ENCODE results near the gene DNAAF2.

DNAAF2 gene

GRCh38 chr14:49584058-49584457, 51.0 kb downstream of the DNAAF2 start:
- no peak for DNase-seq (ENCODE audit: low read depth in 2 of 2)

GRCh38 chr14:49583629-49584028, 51.4 kb downstream of the DNAAF2 start:
- DNase-seq (ENCODE audit: low read depth in 2 of 2), result no peak

- no peak for DNase-seq (ENCODE audit: low read depth in 2 of 2)
These were observed 52.7 kb downstream of the DNAAF2 start for GRCh38 chr14:49582113-49582977.

DNA sequence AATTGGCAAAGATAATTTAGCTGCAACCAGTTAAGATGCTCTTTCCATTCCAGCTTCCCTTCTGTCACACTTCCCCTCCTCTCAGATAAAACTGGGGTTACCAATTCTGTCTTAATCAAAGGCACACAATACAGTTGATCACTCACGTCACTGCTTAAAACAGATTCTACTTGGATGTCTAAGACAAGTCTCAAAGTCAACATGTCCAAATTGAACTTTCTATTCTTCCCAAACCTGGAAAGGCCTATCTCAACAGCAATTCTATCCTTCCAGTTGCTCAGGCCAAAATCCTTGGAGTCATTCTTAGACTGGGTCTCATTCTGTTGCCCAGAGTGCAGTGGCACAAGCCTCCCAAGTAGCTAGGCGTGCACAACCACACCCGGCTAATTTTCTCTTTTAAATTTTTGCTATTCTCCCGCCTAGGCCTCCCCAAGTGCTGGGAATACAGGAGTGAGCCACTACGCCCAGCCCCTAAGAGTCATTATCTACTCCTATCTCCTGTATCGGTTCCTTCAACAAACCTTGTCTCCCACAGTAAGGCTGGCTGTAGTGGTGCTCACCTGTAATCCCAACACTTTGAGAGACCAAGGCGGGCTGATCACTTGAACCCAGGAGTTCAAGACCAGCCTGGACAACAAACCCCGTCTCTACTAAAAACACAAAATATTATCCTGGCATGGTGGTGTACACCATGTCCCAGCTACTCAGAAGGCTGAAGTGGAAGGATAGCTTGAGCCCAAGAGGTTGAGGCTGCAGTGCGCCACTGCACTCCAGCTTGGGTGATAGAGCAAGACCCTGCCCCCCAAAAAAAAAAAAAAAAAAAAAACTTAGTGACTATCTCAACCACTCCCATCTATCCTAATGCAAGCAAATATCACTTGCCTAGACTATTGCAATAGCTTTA, 53.6 kb downstream of the DNAAF2 start:
- no peak for DNase-seq (ENCODE audit: low read depth in 2 of 2)

- no peak for DNase-seq (ENCODE audit: low read depth in 2 of 2)
These were observed 55.2 kb downstream of the DNAAF2 start for GRCh38 chr14:49579841-49580240.

DNA sequence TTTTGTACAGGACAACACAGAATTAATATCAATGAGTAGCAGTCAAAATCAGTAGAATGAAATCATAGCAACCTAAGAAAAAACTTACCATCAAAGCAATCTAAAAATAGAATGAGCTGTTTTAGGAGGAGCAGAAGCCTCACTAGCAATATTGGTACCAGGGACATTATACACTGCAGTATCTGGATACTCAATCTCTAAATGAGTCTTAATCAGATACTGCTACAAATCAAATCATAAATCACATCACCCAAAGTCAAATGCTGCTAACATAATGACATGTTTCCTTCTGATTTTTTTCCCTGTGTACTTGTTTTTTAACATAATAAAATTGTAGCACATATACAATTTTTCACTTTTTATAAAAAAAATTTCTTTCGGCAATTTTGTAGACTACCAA, 56.9 kb downstream of the DNAAF2 start:
- DNase-seq (ENCODE audit: low read depth in 2 of 2), result no peak
